Sigmoid colon (tissue), 7 donors: ENCODE results near the gene TWSG1. TPM values are rescaled to one million over a fixed set of nuclear protein-coding genes. Genes with fewer than 3 reads are reported as not detected.
"Not testable (repeated sequence)": the region's sequence is repeated elsewhere in the genome, so short reads cannot be mapped to it uniquely, and the experiment has no call there.

Experiments
- DNase-seq: peaks from one replicate; pipeline ENCODE4 v3.0.0-alpha.2; 2019
- H3K27ac ChIP-seq, 4 donors: fragments of 200-600 bp; sonication (generic); one replicate each; pipeline ENCODE4 v1.5.1; 2016 to 2019; ENCODE audit warnings: mild to moderate bottlenecking in 1 of 4
- H3K27me3 ChIP-seq, 3 donors: fragments of 200-600 bp; sonication (generic); one replicate each; pipeline ENCODE4 v1.5.1; 2019; ENCODE audit warnings: mild to moderate bottlenecking in 1 of 3
- H3K36me3 ChIP-seq, 4 donors: fragments of 200-600 bp; sonication (generic); one replicate each; pipeline ENCODE4 v1.5.1; 2016 to 2019
- H3K4me1 ChIP-seq, 4 donors: fragments of 200-600 bp; sonication (generic); one replicate each; pipeline ENCODE4 v1.5.1; 2017 to 2019
- H3K4me3 ChIP-seq, 4 donors: fragments of 200-600 bp; sonication (generic); one replicate each; pipeline ENCODE4 v1.5.1; 2017 to 2019; ENCODE audit warnings: mild to moderate bottlenecking in 2 of 4, moderate library complexity in 1 of 4
- H3K9me3 ChIP-seq, 4 donors: fragments of 200-600 bp in 3 of 4; sonication (generic) in 3 of 4; one replicate each; pipeline versions ENCODE4 v1.5.1 to v1.6.1; 2013 to 2019
- EP300 ChIP-seq, 4 donors: sonication (generic); formaldehyde crosslinking; IDR thresholded peaks; one replicate each; pipeline ENCODE4 v1.6.1; 2017; ENCODE audit warnings: antibody characterized with exemption in 4 of 4
- POLR2A ChIP-seq, 2 donors: fragments of 450-650 bp; IDR thresholded peaks; one replicate each; pipeline ENCODE4 v1.6.1; 2016; ENCODE audit warnings: antibody characterized with exemption in 2 of 2, mild to moderate bottlenecking in 2 of 2, moderate library complexity in 2 of 2
- POLR2AphosphoS5 ChIP-seq, 4 donors: sonication (generic); formaldehyde crosslinking; IDR thresholded peaks; one replicate each; pipeline ENCODE4 v1.6.1; 2017; ENCODE audit warnings: antibody characterized with exemption in 4 of 4
- WGBS, 2 donors: extraction: QIAGEN DNeasy Blood & Tissue Kit; methylation state at CpG; one replicate each; pipeline ENCODE4 v1.1.7; 2013; 5-methylcytosine and 5-hydroxymethylcytosine counted together
- intact Hi-C: fragments of 100-400 bp; cut with DNase I; formaldehyde crosslinking; loops from one replicate; pipeline ENCODE4 v1.15.1; 2023
- polyA plus RNA-seq, 3 donors: library from polyadenylated mRNA; stranded (reverse); fragments of 200-250 nt; gene quantifications; one replicate each; pipeline ENCODE4 v1.2.3, GENCODE V29; 2013
- total RNA-seq, 4 donors: library from RNA; depleted of rRNA; stranded (reverse); fragments of >200 nt; gene quantifications; one replicate each; pipeline ENCODE4 v1.1.0, GENCODE V29; 2016
- TF ChIP-seq, protein P1 (sequence below), 4 experiments: fragments of 450-650 bp in 3 of 4; fragments of 200-600 bp in 1 of 4; IDR thresholded peaks; one replicate each; pipeline ENCODE4 v1.5.1; 2016 to 2019; ENCODE audit warnings: antibody characterized with exemption in 4 of 4, mild to moderate bottlenecking in 3 of 4, moderate library complexity in 2 of 4
- donor health status: healthy with polysubstance abuse.
- donor health status: Bipolar disorder and iron deficiency.
- donor health status: healthy.

Gene TWSG1
- total and polyA plus RNA-seq, 7 donors = 3.6 to 88.3 (median 69.2) TPM

DNA sequence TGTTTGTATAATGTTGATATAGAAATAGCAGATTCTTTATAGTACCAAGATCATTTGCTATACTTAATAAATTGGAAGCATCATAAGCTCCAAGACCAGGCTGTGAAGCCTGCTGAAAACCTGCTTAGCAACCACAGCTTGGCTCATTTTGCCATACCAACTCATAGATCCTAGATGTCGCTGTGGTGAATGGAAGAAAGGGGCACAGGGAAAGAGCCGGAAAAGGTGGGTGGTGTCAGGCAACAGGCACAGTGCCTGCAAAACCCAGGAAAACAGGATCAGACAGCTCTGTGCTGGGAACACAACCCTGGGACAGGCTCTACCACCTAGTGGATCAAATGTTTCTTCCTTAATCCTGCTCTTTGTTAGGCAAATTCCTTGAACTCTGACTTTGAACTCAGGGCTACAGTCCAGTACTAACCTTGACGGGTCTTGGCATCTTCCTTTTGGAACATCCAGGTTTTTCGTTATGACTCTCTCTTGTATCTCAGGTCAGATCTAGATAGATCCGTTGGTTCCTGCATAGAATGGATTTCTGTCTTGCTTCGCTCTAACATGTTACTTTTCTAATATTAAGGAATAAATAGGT lies 31.6 kb downstream of the TWSG1 start:
- WGBS, 2 donors = 61 to 72% methylated on average over 6 of the region's 6 CpGs
- intact Hi-C loops = no loop called here

DNA sequence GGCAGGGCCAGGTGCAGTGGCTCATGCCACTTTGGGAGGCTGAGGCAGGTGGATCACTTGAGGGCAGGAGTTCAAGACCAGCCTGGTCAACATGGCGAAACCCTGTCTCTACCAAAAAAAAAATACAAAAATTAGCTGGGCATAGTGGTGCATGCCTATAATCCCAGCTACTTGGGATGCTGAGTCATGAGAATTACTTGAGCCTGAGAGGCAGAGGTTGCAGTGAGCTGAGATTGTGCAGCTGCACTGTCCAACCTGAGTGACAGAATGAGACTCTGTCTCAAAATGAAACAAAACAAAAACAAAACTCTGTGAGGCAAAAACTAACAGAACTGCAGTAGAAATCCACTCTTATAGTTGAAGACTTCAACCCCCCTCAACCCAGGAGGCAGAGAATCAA lies 38.7 kb downstream of the TWSG1 start:
- WGBS, 2 donors = 95 to 96% methylated on average over 1 of the region's 1 CpG
- DNase-seq, H3K9me3 ChIP-seq, H3K4me1 ChIP-seq, H3K4me3 ChIP-seq, intact Hi-C loops, H3K27ac ChIP-seq, H3K27me3 ChIP-seq: not testable (repeated sequence)
- H3K36me3 ChIP-seq = peaks cover 0 to 17% (median 1%) of the 10 kb centered on the region in 4 donors

More for the DNA sequence above, 31.6 kb downstream of the TWSG1 start:
- no peaks in the 10 kb centered on the region for H3K27me3 ChIP-seq
- no peaks in the 10 kb centered on the region for H3K9me3 ChIP-seq
- no peak overlapping the region for H3K4me3 ChIP-seq
- H3K4me1 ChIP-seq = peaks cover 0 to 17% (median 9%) of the 10 kb centered on the region in 4 donors
- peaks cover 0 to 23% (median 3%) of the 10 kb centered on the region in 4 donors for H3K36me3 ChIP-seq
- no peak for DNase-seq
- TF ChIP-seq, protein P1, sequence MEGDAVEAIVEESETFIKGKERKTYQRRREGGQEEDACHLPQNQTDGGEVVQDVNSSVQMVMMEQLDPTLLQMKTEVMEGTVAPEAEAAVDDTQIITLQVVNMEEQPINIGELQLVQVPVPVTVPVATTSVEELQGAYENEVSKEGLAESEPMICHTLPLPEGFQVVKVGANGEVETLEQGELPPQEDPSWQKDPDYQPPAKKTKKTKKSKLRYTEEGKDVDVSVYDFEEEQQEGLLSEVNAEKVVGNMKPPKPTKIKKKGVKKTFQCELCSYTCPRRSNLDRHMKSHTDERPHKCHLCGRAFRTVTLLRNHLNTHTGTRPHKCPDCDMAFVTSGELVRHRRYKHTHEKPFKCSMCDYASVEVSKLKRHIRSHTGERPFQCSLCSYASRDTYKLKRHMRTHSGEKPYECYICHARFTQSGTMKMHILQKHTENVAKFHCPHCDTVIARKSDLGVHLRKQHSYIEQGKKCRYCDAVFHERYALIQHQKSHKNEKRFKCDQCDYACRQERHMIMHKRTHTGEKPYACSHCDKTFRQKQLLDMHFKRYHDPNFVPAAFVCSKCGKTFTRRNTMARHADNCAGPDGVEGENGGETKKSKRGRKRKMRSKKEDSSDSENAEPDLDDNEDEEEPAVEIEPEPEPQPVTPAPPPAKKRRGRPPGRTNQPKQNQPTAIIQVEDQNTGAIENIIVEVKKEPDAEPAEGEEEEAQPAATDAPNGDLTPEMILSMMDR (IDR thresholded peaks at IDR 0.05) = peak in 1 of 4 experiments; percentile 11
- TF ChIP-seq POLR2AphosphoS5 (IDR thresholded peaks at IDR 0.05) (no peak), EP300 (IDR thresholded peaks at IDR 0.05) (no peak), POLR2A (IDR thresholded peaks at IDR 0.05) (no peak)
- peak overlapping the region in 1 of 4 donors; percentile 17 for H3K27ac ChIP-seq

DNA sequence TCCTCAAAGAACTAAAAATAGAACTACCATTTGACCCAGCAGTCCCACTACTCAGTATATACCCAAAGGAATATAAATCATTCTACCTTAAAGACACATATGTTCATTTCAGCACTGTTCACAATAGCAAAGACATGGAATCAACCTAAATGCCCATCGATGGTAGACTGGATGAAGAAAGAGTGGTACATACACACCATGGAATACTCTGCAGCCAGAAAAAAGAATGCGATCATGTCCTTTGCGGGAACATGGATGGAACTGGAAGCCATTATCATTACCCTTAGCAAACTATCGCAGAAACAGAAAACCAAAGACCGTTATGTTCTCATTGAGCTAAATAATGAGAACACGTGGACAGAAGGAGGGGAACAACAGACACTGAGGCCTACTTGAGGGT lies 44.5 kb downstream of the TWSG1 start:
- no peak for DNase-seq
- Histone ChIP-seq H3K27ac (peak overlapping the region in 1 of 4 donors; percentile 37), H3K4me3 (no peak overlapping the region), H3K4me1 (peaks cover 0 to 19% (median 17%) of the 10 kb centered on the region in 4 donors), H3K27me3 (no peaks in the 10 kb centered on the region), H3K9me3 (no peaks in the 10 kb centered on the region), H3K36me3 (peaks cover 0 to 12% (median 1%) of the 10 kb centered on the region in 4 donors)
- TF ChIP-seq POLR2A (IDR thresholded peaks at IDR 0.05) (no peak), POLR2AphosphoS5 (IDR thresholded peaks at IDR 0.05) (no peak), EP300 (IDR thresholded peaks at IDR 0.05) (no peak)
- TF ChIP-seq, protein P1 (IDR thresholded peaks at IDR 0.05) = no peak
- intact Hi-C loops = no loop called here
- 98% methylated on average over 6 of the region's 6 CpGs for WGBS, 2 donors

DNA sequence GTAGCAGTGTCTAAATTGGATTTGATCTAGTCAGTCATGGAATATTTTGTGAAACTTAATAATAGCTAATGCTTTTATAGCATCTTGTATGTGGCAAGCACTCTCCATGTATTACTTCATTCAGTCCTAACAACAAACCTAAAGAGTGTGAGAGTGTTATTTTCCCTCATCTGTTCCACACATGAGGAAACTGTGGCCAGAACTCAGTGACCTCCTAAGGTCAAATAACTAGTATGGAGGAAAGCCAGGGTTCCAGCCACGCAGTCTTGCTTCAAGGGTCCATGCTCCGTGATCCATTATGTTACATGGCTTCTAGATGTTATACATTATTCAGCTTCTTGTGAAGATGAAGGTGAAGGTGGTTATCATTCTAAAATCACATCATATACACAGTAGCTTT lies 45.5 kb downstream of the TWSG1 start:
- no peak for DNase-seq
- Histone ChIP-seq H3K4me3 (no peak overlapping the region), H3K4me1 (peaks cover 0 to 19% (median 17%) of the 10 kb centered on the region in 4 donors), H3K36me3 (peaks cover 0 to 12% (median 1%) of the 10 kb centered on the region in 4 donors), H3K27me3 (no peaks in the 10 kb centered on the region), H3K9me3 (no peaks in the 10 kb centered on the region), H3K27ac (peak overlapping the region; percentile 35 to 51 (median 43))
- intact Hi-C loops = no loop called here
- WGBS, 2 donors = 73 to 90% methylated on average over 2 of the region's 2 CpGs
- TF ChIP-seq, protein P1 (IDR thresholded peaks at IDR 0.05) = no peak
- TF ChIP-seq POLR2A (IDR thresholded peaks at IDR 0.05) (no peak), POLR2AphosphoS5 (IDR thresholded peaks at IDR 0.05) (no peak), EP300 (IDR thresholded peaks at IDR 0.05) (no peak)

DNA sequence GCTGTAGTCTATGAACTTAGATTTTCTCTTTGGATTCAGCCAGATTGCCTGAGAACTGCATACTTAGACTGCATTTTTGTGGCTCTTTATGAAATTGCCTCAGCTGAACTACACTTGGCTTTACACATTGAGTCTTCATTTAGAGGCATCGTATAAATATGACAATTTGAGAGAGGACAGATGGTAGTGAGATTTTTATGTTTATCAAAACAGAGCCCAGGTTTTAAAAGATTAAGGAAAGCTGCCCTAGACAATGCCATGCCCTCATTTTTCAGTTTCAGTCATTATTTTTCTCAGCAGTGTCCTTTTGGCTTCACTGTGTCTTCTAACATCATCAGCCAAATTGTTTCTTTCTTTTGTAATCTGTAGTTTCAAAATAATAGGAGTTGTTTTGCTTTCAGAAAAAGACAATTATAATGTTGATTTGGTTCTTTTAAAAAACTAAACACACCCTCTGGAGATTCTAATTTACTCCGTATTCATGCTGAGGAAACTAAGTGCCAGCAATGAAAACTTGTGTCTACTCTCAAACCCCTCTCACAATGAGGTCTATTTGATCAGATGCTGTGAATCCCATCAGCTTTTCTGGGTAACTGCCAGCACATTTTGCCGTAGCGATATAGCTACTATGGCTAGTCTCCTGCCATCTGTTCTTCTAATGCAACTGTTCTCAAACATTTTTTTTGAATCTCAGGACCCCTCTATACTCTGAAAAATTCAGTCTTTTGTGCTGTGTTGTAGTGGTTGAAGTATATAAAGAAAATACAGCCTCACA lies 46.2 kb downstream of the TWSG1 start:
- Histone ChIP-seq H3K9me3 (no peaks in the 10 kb centered on the region), H3K4me3 (no peak overlapping the region), H3K27ac (peak overlapping the region; percentile 35 to 51 (median 43))

More for the DNA sequence above, 46.2 kb downstream of the TWSG1 start:
- no peak for TF ChIP-seq EP300 (IDR thresholded peaks at IDR 0.05)
- TF ChIP-seq, protein P1 (IDR thresholded peaks at IDR 0.05) = no peak
- TF ChIP-seq POLR2A (IDR thresholded peaks at IDR 0.05) = no peak
- TF ChIP-seq POLR2AphosphoS5 (IDR thresholded peaks at IDR 0.05) = peak; percentile 11 to 81 (median 68)
- no peaks in the 10 kb centered on the region for H3K27me3 ChIP-seq
- peaks cover 0 to 5% (median under 1%) of the 10 kb centered on the region in 4 donors for H3K36me3 ChIP-seq
- H3K4me1 ChIP-seq = peaks cover 0 to 19% (median 17%) of the 10 kb centered on the region in 4 donors
- intact Hi-C loops = no loop called here
- no peak for DNase-seq
- WGBS, 2 donors = 72 to 84% methylated on average over 4 of the region's 4 CpGs
